Activated naive CD8-positive, alpha-beta T cell treated with anti-CD3 and anti-CD28 coated beads, Interleukin-2, amount 10 ng/mL, durations not matched to agents 7 days and 5 days (primary cell): ENCODE data around the gene NEMF. TPM values are rescaled to one million over a fixed set of nuclear protein-coding genes. Genes with fewer than 3 reads are reported as not detected.
"Not testable (repeated sequence)": the region's sequence is repeated elsewhere in the genome, so short reads cannot be mapped to it uniquely, and the experiment has no call there.

Source experiments
- ATAC-seq: fragments of 150-1000 bp; cut with Tn5 transposase; one replicate; pipeline ENCODE4 v1.10.0; 2021; ENCODE audit warnings: low read depth, moderate library complexity
- POLR2A ChIA-PET: fragments of 350-600 bp; sonication (Branson Sonifier 250); formaldehyde crosslinking; loops from one replicate; lab custom pipeline; 2021; ENCODE audit warnings: antibody characterized with exemption; lab: Charles Lee
- DNase-seq: peaks from one replicate; pipeline ENCODE4 v3.0.0; 2021
- H3K27ac Mint-ChIP-seq: one replicate; pipeline ENCODE4 v1.8.0; 2022; ENCODE audit warnings: mild to moderate bottlenecking, mixed read lengths
- H3K27me3 Mint-ChIP-seq: one replicate; pipeline ENCODE4 v1.8.0; 2022; ENCODE audit warnings: mild to moderate bottlenecking, moderate library complexity, mixed read lengths
- H3K36me3 Mint-ChIP-seq: one replicate; pipeline ENCODE4 v1.8.0; 2021; ENCODE audit warnings: mild to moderate bottlenecking, mixed read lengths
- H3K4me1 Mint-ChIP-seq: one replicate; pipeline ENCODE4 v1.8.0; 2021; ENCODE audit warnings: mixed read lengths
- H3K4me3 Mint-ChIP-seq: one replicate; pipeline ENCODE4 v1.8.0; 2022; ENCODE audit warnings: mild to moderate bottlenecking, moderate library complexity, mixed read lengths
- H3K9me3 Mint-ChIP-seq: one replicate; pipeline ENCODE4 v1.8.0; 2021; ENCODE audit warnings: mixed read lengths
- total RNA-seq, 2 experiments: library from RNA; stranded (reverse); gene quantifications; one replicate each; pipeline ENCODE4 v1.2.3, GENCODE V29; 2021

The NEMF gene
- total RNA-seq, 2 experiments from 2014 or later = 90.1 to 91.1 TPM

DNA sequence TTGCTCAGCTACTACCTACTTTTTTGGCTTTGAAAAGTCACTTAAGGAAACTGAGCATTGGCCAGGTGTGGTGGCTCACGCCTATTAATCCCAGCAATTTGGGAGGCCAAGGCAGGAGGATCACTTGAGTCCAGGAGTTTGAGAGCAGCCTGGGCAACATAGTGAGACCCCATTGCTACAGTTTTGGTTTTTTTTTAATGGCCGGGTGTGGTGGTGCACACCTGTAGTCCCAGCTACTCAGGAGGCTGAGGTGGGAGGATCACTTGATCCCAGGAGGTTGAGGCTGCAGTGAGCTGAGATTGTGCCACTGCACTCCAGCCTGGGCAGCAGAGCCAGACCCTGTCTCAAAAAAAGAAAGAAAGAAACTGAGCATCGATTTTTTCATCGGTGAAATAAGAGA, 116.9 kb downstream of the NEMF start:
- not testable (repeated sequence) for DNase-seq, H3K4me1 Mint-ChIP-seq, H3K9me3 Mint-ChIP-seq, H3K27me3 Mint-ChIP-seq, H3K4me3 Mint-ChIP-seq, H3K27ac Mint-ChIP-seq, H3K36me3 Mint-ChIP-seq, ATAC-seq
- POLR2A ChIA-PET = interaction anchor here (0.6 kb wide), 1 partner anchor 23 kb away, joined by 3 read pairs; no protein-coding TSS in a partner anchor

GRCh38 chr14:49733836-49734235, 118.8 kb downstream of the NEMF start:
- no peaks in the 10 kb centered on the region for H3K36me3 Mint-ChIP-seq
- DNase-seq (no peak), ATAC-seq (no peak)
- no peaks in the 10 kb centered on the region for H3K27me3 Mint-ChIP-seq
- no peaks in the 10 kb centered on the region for H3K4me1 Mint-ChIP-seq
- H3K9me3 Mint-ChIP-seq = no peaks in the 10 kb centered on the region
- no peak overlapping the region for H3K27ac Mint-ChIP-seq
- POLR2A ChIA-PET = no interaction called here
- H3K4me3 Mint-ChIP-seq = no peak overlapping the region

DNA sequence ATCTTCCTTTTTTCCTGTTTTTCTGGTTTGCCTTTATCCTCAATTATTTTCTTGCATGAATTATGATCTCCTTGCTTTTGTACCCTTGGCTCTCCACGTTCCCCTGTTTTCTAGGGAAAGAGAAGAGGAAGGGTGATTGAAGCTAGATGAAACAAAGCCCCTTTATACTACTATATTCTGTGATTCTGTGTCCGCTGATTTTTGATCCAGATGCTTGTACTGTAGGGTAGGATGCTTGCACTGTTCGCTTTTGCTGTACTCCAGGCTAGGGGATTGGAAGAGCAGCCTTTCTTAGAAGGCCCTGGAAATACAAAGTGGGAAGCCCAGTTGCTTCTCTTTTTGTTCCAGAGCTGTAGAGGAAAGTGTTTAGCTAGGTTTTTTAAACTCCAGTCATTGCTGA, 119.7 kb downstream of the NEMF start:
- DNase-seq = no peak
- no peak overlapping the region for H3K4me3 Mint-ChIP-seq
- POLR2A ChIA-PET = no interaction called here

More for the DNA sequence above, 119.7 kb downstream of the NEMF start:
- no peaks in the 10 kb centered on the region for H3K4me1 Mint-ChIP-seq
- no peaks in the 10 kb centered on the region for H3K36me3 Mint-ChIP-seq
- no peak for ATAC-seq
- no peak overlapping the region for H3K27ac Mint-ChIP-seq
- H3K9me3 Mint-ChIP-seq = no peaks in the 10 kb centered on the region
- no peaks in the 10 kb centered on the region for H3K27me3 Mint-ChIP-seq

Other genes with a start within 250 kb of the NEMF start
- 100 to 1,000 TPM; 238 to 254 TPM for gene RPL36AL, start 232.2 kb downstream of the NEMF start, total RNA-seq
- gene MGAT2, start 232.0 kb downstream of the NEMF start, total RNA-seq = 10 to 100 TPM; 54.6 to 55.0 TPM
- gene DNAAF2, start 217.5 kb downstream of the NEMF start, total RNA-seq = 1 to 10 TPM; 8.0 to 8.2 TPM
- gene POLE2, start 164.6 kb downstream of the NEMF start, total RNA-seq = 10 to 100 TPM; 24.0 to 25.5 TPM
- 1 to 10 TPM; 4.6 to 5.6 TPM for gene KLHDC1, start 159.7 kb downstream of the NEMF start, total RNA-seq
- 10 to 100 TPM; 43.6 to 44.1 TPM for gene KLHDC2, start 84.6 kb downstream of the NEMF start, total RNA-seq
- gene ARF6, start 40.3 kb upstream of the NEMF start, total RNA-seq = 100 to 1,000 TPM; 162 to 169 TPM